Heart left ventricle (tissue), 16 donors: ENCODE results near the gene PRXL2B. TPM values are rescaled to one million over a fixed set of nuclear protein-coding genes. Genes with fewer than 3 reads are reported as not detected.

Experiments used
- ATAC-seq, 4 donors: fragments of 200-7000 bp; cut with Tn5 transposase; one replicate each; pipeline ENCODE4 v1.9.1; 2020 to 2022; ENCODE audit warnings: moderate library complexity in 4 of 4, mild to moderate bottlenecking in 3 of 4, moderate number of reproducible peaks in 1 of 4
- DNase-seq, 5 donors: peaks; one replicate each; pipeline ENCODE4 v3.0.0-alpha.2; 2020
- H3K27ac ChIP-seq, 12 donors: fragments of 200-600 bp; sonication (generic) in 4 of 12; one replicate each; pipeline versions ENCODE4 v1.5.0 to v1.8.0; 2016 to 2022; ENCODE audit warnings: mild to moderate bottlenecking in 2 of 12
- H3K27me3 ChIP-seq, 9 donors: fragments of 200-600 bp; sonication (generic) in 2 of 9; one replicate each; pipeline versions ENCODE4 v1.5.1 to v1.8.0; 2016 to 2022; ENCODE audit warnings: mild to moderate bottlenecking in 3 of 9
- H3K36me3 ChIP-seq, 9 donors: fragments of 200-600 bp; sonication (generic) in 2 of 9; one replicate each; pipeline versions ENCODE4 v1.5.0 to v1.8.0; 2018 to 2022; ENCODE audit warnings: mild to moderate bottlenecking in 2 of 9
- H3K4me1 ChIP-seq, 12 donors: fragments of 200-600 bp; sonication (generic) in 4 of 12; one replicate each; pipeline versions ENCODE4 v1.5.0 to v1.8.0; 2016 to 2022; ENCODE audit warnings: mild to moderate bottlenecking in 3 of 12
- H3K4me3 ChIP-seq, 12 donors: fragments of 200-600 bp; sonication (generic) in 4 of 12; one replicate each; pipeline versions ENCODE4 v1.5.0 to v1.8.0; 2017 to 2022; ENCODE audit warnings: mild to moderate bottlenecking in 9 of 12, moderate library complexity in 4 of 12
- H3K9me3 ChIP-seq, 12 donors: fragments of 200-600 bp; sonication (generic) in 4 of 12; one replicate each; pipeline versions ENCODE4 v1.5.0 to v1.8.0; 2016 to 2022; ENCODE audit warnings: mild to moderate bottlenecking in 1 of 12
- CTCF ChIP-seq, 12 donors: fragments of 200-600 bp; sonication (generic) in 4 of 12; IDR thresholded peaks; one replicate each; pipeline versions ENCODE4 v1.5.0 to v1.8.0; 2018 to 2022; ENCODE audit warnings: antibody characterized with exemption in 12 of 12, mild to moderate bottlenecking in 5 of 12
- POLR2A ChIP-seq, 2 donors: fragments of 450-650 bp; IDR thresholded peaks; one replicate each; pipeline ENCODE4 v1.6.1; 2017; ENCODE audit warnings: antibody characterized with exemption in 2 of 2, mild to moderate bottlenecking in 2 of 2, moderate library complexity in 2 of 2
- WGBS, 4 donors: extraction: QIAGEN DNeasy Blood & Tissue Kit in 2 of 4; methylation state at CpG; one replicate each; pipeline versions ENCODE4 v1.1.5 to v1.1.7; 2013 to 2018; 5-methylcytosine and 5-hydroxymethylcytosine counted together
- intact Hi-C, 10 donors: fragments of 100-400 bp; cut with DNase I; formaldehyde crosslinking; loops; one replicate each; pipeline versions ENCODE4 v1.11.1 to v1.14.2; 2022
- long read RNA-seq, 3 donors: library from polyadenylated mRNA; unstranded; transcript quantifications; one replicate each; pipeline ENCODE4 v2.0.0, GENCODE V29; 2020 to 2021
- polyA plus RNA-seq, 2 donors: library from polyadenylated mRNA; stranded (reverse); fragments of 200-250 nt; gene quantifications; one replicate each; pipeline ENCODE4 v1.2.3, GENCODE V29; 2013
- total RNA-seq, 9 donors: library from RNA; depleted of rRNA in 2 of 9; stranded (reverse); fragments of >200 nt in 2 of 9; fragmentation: NEBNext Ultra II Directional in 3 of 9; extraction: Animal tissue kit (Norgen Biotek cat#: 25700) in 3 of 9; gene quantifications; one replicate each; pipeline versions ENCODE4 v1.1.0 to v1.2.4, GENCODE V29; 2016 to 2023
- donor health status: ischemic (EF 13 %, LVEDD 7.1; RV severe dilation, severe dysfunction).
- donor health status: healthy with polysubstance abuse.
- donor health status: DM: no; HTN: yes; CAD: no.
- donor health status: DM: no; HTN: no; CAD: no.
- donor health status: ischemic (EF 25% LVEDD 6.9; RV normal size, moderate dysfunction).
- donor health status: ischemic (EF 25% LVEDD 5.7; RV mildly dilated, moderate dysfunction).
- donor health status: healthy.
- donor health status: DM: yes; HTN: yes; CAD: no.
- donor health status: ischemic (EF 35%, LVEDD 5.7; RV mildly dilated, moderate dysfunction).
- donor health status: nonischemic (EF 11% LVEDD 7.7; RV severe dilation, severe dysfunction).
- donor health status: DM: yes; HTN: yes; CAD: no.
- donor health status: PGD.
- donor health status: ischemic (EF 29% LVEDD 5.4; RV normal size, mild dysfunction).
- donor health status: nonischemic (EF 23%, LVEDD 6.1; RV moderate dilation, normal function).

The PRXL2B gene
- total RNA-seq (10 to 100 TPM in 2 of 9 donors, 1 to 10 TPM in 7; 5.1 to 13.9 (median 7.2) TPM), polyA plus RNA-seq (1 to 10 TPM; 8.6 to 9.2 TPM)
- long read RNA-seq, donor 1, partial matches to known transcripts = 0 of 7 reads
- long read RNA-seq, donor 1, other reads (novel, unspliced or antisense) = 5 of 7 reads
- long read RNA-seq, donor 2, transcript PRXL2B-204 (7 exons, 2,749 nt) = major isoform, 7 of 27 reads
- long read RNA-seq, donor 2, partial matches to known transcripts = 4 of 27 reads
- long read RNA-seq, donor 2, other reads (novel, unspliced or antisense) = 11 of 27 reads
- long read RNA-seq, donor 3, partial matches to known transcripts = 1 of 15 reads
- long read RNA-seq, donor 3, other reads (novel, unspliced or antisense) = 11 of 15 reads

- Histone ChIP-seq H3K36me3 (peaks cover 0 to 13% (median 0%) of the 10 kb centered on the region in 9 donors), H3K4me1 (peaks cover 3 to 38% (median 18%) of the 10 kb centered on the region in 12 donors), H3K27me3 (no peaks in the 10 kb centered on the region), H3K4me3 (peak within 1 kb of the TSS; percentile 64 to 96 (median 84)), H3K9me3 (no peaks in the 10 kb centered on the region), H3K27ac (peak within 1 kb of the TSS; percentile 91 to 100 (median 98))
- ATAC-seq (peak; percentile 93 to 96 (median 94)), DNase-seq (peak; percentile 99 to 100 (median 100))
- intact Hi-C loops = loop anchor here in 7 of 10 donors (1.0 to 10.0 kb wide), 10 partner anchors 38 to 174 kb away; partner anchors contain the start of genes PANK4 (in 2 of the 7), PEX10 (in 2 of the 7) and MMEL1 (in 1 of the 7)
- TF ChIP-seq CTCF (IDR thresholded peaks at IDR 0.05) (no peak), POLR2A (IDR thresholded peaks at IDR 0.05) (peak; percentile 63 to 95)
- WGBS, 4 donors = 0 to 1% (median 1%) methylated on average over 21 to 107 of the region's 107 CpGs
These were observed at the start of gene PRXL2B for GRCh38 chr1:2586154-2587070. PRXL2B (plus strand) TSS chr1:2586777; CDS start chr1:2586886, 109 bp downstream.

GRCh38 chr1:2537784-2538115 is 48.8 kb upstream of the PRXL2B start:
- DNase-seq = no peak
- Histone ChIP-seq H3K36me3 (no peaks in the 10 kb centered on the region), H3K9me3 (no peaks in the 10 kb centered on the region), H3K27ac (no peak overlapping the region), H3K27me3 (peaks cover 0 to 30% (median 9%) of the 10 kb centered on the region in 9 donors), H3K4me3 (no peak overlapping the region), H3K4me1 (peaks cover 4 to 38% (median 12%) of the 10 kb centered on the region in 12 donors)
- WGBS, 4 donors = 78 to 81% (median 79%) methylated on average over 7 to 9 of the region's 9 CpGs
- TF ChIP-seq CTCF (IDR thresholded peaks at IDR 0.05) (no peak), POLR2A (IDR thresholded peaks at IDR 0.05) (no peak)
- ATAC-seq = no peak
- intact Hi-C loops = no loop called here

GRCh38 chr1:2538376-2538775 is 48.2 kb upstream of the PRXL2B start:
- Histone ChIP-seq H3K27ac (no peak overlapping the region), H3K4me1 (peaks cover 4 to 44% (median 13%) of the 10 kb centered on the region in 12 donors), H3K27me3 (peaks cover 0 to 30% (median 9%) of the 10 kb centered on the region in 9 donors), H3K9me3 (no peaks in the 10 kb centered on the region), H3K36me3 (no peaks in the 10 kb centered on the region), H3K4me3 (no peak overlapping the region)
- no peak for ATAC-seq
- no peak for DNase-seq
- TF ChIP-seq CTCF (IDR thresholded peaks at IDR 0.05) = no peak
- no peak for TF ChIP-seq POLR2A (IDR thresholded peaks at IDR 0.05)
- intact Hi-C loops = no loop called here
- 70 to 100% (median 86%) methylated on average over 2 to 4 of the region's 4 CpGs for WGBS, 4 donors

- no peak for TF ChIP-seq POLR2A (IDR thresholded peaks at IDR 0.05)
- intact Hi-C loops = no loop called here
- Histone ChIP-seq H3K4me3 (no peak overlapping the region), H3K27ac (no peak overlapping the region), H3K9me3 (no peaks in the 10 kb centered on the region), H3K4me1 (peaks cover 4 to 49% (median 18%) of the 10 kb centered on the region in 12 donors), H3K36me3 (no peaks in the 10 kb centered on the region), H3K27me3 (peaks cover 0 to 30% (median 9%) of the 10 kb centered on the region in 9 donors)
- no peak for ATAC-seq
- DNase-seq = no peak
- 94 to 98% (median 95%) methylated on average over 7 to 8 of the region's 8 CpGs for WGBS, 4 donors
These were observed 47.7 kb upstream of the PRXL2B start for GRCh38 chr1:2538872-2539271.
